ENCODE measurements around the gene FGR. TPM values are rescaled to one million over a fixed set of nuclear protein-coding genes. Genes with fewer than 3 reads are reported as not detected.
"Not testable (repeated sequence)": the region's sequence is repeated elsewhere in the genome, so short reads cannot be mapped to it uniquely, and the experiment has no call there.

FGR gene
- total and polyA plus RNA-seq, 2 donors, result 3.4 to 15.8 TPM

GRCh38 chr1:27623327-27624212, 11.4 kb downstream of the FGR start:
- Histone ChIP-seq H3K4me3 (ENCODE audit: low read depth, low read length) (no peak overlapping the region), H3K4me1 (ENCODE audit: insufficient read depth) (no peaks in the 10 kb centered on the region), H3K27ac (ENCODE audit: low read depth) (no peak overlapping the region), H3K36me3 (ENCODE audit: insufficient read depth) (no peaks in the 10 kb centered on the region)
- DNase-seq (ENCODE audit: extremely low spot score), result no peak
- 90% methylated on average over 13 of the region's 13 CpGs for WGBS

- Histone ChIP-seq H3K27ac (ENCODE audit: low read depth) (no peak overlapping the region), H3K36me3 (ENCODE audit: insufficient read depth) (no peaks in the 10 kb centered on the region), H3K4me3 (ENCODE audit: low read depth, low read length) (no peak overlapping the region), H3K4me1 (ENCODE audit: insufficient read depth) (no peaks in the 10 kb centered on the region)
- WGBS, result 87% methylated on average over 4 of the region's 4 CpGs
- no peak for DNase-seq (ENCODE audit: extremely low spot score)
Measured at GRCh38 chr1:27622828-27623227, 12.2 kb downstream of the FGR start.

DNA sequence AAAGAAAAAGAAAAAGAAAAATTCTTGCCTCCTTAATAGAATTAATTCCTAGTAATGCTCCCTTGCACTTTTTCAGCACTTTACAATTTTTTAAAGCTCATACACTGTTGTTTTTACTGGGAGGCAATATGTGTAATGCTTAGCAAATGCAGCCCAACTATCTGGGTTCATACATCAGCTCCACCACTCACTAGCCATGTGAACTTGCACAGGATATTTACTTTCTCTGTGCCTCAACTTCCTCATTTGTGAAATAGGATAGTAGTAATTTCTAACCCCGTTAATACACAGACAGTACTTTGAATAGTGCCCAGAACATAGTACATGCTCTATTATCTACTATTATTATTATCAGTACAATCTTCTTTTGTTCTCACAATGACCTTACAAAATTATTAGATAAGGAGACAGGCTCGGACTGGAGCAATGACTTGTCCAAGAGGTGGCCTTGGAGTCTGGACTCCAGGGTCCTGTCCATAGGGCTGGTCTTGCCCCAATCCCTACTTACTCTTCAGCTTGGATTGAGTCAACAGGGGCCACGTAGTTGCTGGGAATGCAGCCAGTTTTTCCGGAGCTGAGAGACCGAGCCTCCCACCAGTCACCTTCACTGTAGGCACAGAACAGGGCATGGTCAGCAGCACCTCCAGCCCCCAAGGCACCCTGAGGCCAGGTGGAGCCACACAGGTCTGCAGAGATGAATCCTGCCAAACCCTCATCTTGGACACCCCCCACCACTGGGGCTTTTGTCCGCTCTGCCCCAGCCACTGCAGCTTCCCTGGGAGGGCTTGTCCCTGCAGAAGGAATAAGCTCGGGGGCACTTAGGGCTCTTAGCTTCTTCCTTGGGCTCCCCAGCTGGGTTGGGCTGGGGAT, 13.7 kb downstream of the FGR start:
- no peak for DNase-seq (ENCODE audit: extremely low spot score)
- WGBS, result 50% methylated on average over 7 of the region's 7 CpGs

DNA sequence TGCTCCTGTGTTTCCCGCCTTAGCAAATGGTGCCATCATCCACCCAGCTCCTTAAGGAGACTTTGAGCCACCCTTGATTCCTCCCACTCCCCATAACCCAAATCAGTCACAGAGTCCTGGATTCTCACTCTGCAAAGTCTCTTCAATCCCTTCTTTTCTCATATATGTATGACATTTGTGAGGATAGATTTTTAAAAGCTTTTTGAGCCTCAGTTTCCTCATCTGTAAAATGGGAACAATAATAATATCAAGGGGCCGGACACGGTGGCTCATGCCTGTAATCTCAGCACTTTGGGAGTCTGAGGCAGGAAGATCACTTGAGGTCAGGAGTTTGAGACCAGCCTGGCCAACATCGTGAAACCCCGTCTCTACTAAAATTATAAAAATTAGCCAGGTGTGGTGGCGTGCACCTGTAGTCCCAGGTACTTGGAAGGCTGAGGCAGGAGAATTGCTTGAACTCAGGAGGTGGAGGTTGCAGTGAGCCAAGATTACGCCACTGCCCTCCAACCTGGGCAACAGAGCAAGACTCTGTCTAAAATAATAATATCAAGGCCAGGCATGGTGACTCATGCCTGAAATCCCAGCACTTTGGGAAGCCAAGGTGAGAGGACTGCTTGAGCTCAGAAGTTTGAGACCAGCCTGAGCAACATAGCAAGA, 15.1 kb downstream of the FGR start:
- DNase-seq (ENCODE audit: extremely low spot score); H3K27ac ChIP-seq (ENCODE audit: low read depth); H3K4me1 ChIP-seq (ENCODE audit: insufficient read depth); H3K4me3 ChIP-seq (ENCODE audit: low read depth, low read length); H3K36me3 ChIP-seq (ENCODE audit: insufficient read depth): not testable (repeated sequence)
- 94% methylated on average over 7 of the region's 7 CpGs for WGBS

More for the DNA sequence above, 13.7 kb downstream of the FGR start:
- Histone ChIP-seq H3K4me3 (ENCODE audit: low read depth, low read length) (no peak overlapping the region), H3K27ac (ENCODE audit: low read depth) (no peak overlapping the region), H3K4me1 (ENCODE audit: insufficient read depth) (no peaks in the 10 kb centered on the region), H3K36me3 (ENCODE audit: insufficient read depth) (no peaks in the 10 kb centered on the region)

DNA sequence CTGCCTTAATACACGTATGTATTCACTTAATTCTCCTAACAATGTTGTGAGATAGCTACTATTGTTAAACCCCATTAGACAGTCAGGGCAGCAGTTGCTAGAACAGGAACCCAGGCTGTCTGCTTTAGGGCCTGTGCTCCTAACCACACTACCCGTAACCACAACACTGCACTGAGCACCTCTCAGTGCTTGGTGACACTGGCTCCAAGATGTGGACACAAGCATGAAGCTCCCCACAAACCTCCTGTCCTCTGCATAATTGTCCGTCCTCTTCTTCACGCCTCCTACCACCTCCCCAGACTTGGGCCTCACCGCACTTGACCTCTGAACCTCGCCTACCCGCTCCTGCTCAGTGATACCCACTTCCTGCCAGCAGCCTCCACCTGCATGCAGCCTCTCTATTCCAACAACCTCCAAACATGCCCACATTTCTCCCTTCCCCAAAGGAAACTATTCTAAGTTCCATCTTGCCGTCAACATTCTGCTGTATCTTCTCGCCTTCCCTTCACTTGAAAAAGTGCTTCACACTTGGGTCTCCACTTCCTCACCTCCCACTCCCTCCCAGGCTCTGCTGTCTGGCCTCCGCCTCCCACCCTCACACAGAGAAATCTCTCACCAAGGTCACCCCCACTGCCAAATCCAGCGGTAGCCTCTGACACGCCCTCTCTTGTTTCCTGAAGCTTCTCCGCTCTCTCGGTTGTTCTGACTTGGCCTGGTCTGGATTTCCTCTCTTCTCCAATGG, 16.5 kb downstream of the FGR start:
- WGBS, result 80% methylated on average over 14 of the region's 14 CpGs
- Histone ChIP-seq H3K4me3 (ENCODE audit: low read depth, low read length) (no peak overlapping the region), H3K27ac (ENCODE audit: low read depth) (no peak overlapping the region), H3K36me3 (ENCODE audit: insufficient read depth) (no peaks in the 10 kb centered on the region), H3K4me1 (ENCODE audit: insufficient read depth) (no peaks in the 10 kb centered on the region)
- no peak for DNase-seq (ENCODE audit: extremely low spot score)

DNA sequence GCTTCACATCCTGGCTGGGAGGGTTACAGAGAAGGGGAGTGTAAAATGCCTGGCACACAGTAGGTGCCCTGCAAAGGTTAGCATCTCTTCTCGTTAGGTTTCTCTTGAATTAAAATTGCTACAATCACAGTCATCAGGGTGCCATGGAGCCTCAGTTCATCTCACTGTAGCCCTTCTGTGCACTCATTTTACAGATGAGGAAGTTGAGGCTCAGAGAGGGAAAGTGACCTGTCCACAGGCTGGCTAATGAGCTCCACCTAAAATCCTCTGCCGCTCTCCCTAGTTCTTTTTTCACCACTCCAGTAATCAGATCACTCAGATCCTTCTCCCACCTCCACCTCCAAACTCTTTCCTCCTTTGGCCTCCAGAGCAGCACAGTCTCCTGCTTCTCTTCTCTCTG, 17.6 kb downstream of the FGR start:
- no peak for DNase-seq (ENCODE audit: extremely low spot score)
- Histone ChIP-seq H3K4me3 (ENCODE audit: low read depth, low read length) (no peak overlapping the region), H3K4me1 (ENCODE audit: insufficient read depth) (no peaks in the 10 kb centered on the region), H3K36me3 (ENCODE audit: insufficient read depth) (no peaks in the 10 kb centered on the region), H3K27ac (ENCODE audit: low read depth) (no peak overlapping the region)
- WGBS, result 92% methylated on average over 2 of the region's 2 CpGs

DNA sequence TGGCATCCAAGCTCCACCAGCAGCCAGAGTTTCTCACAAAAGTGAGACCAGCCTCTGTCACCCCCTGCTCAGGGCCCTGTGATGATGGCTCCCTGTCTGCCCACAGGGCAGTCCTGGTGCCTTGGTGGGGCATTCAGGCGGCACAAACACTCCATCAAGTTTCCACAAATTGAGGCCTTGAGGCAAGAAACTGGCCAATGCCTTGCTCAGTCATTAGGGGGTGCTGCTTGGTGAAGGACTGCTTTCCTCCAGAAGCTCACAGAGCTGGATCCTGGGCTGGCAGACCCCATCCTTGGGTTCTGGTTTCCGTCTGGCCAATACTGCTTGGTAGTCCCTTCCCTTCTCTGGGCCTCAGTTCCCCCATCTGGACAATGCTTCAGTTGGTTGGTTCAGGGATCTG, 18.5 kb downstream of the FGR start:
- DNase-seq (ENCODE audit: extremely low spot score), result no peak
- WGBS, result 94% methylated on average over 2 of the region's 2 CpGs
- Histone ChIP-seq H3K27ac (ENCODE audit: low read depth) (no peak overlapping the region), H3K4me1 (ENCODE audit: insufficient read depth) (no peaks in the 10 kb centered on the region), H3K36me3 (ENCODE audit: insufficient read depth) (no peaks in the 10 kb centered on the region), H3K4me3 (ENCODE audit: low read depth, low read length) (no peak overlapping the region)

- no peak overlapping the region for H3K4me3 ChIP-seq (ENCODE audit: low read depth, low read length)
- no peaks in the 10 kb centered on the region for H3K36me3 ChIP-seq (ENCODE audit: insufficient read depth)
- no peak for DNase-seq (ENCODE audit: extremely low spot score)
- no peaks in the 10 kb centered on the region for H3K4me1 ChIP-seq (ENCODE audit: insufficient read depth)
- H3K27ac ChIP-seq (ENCODE audit: low read depth), result no peak overlapping the region
- WGBS, result 72% methylated on average over 41 of the region's 41 CpGs
Measured at GRCh38 chr1:27615346-27616192, 19.4 kb downstream of the FGR start.

DNA sequence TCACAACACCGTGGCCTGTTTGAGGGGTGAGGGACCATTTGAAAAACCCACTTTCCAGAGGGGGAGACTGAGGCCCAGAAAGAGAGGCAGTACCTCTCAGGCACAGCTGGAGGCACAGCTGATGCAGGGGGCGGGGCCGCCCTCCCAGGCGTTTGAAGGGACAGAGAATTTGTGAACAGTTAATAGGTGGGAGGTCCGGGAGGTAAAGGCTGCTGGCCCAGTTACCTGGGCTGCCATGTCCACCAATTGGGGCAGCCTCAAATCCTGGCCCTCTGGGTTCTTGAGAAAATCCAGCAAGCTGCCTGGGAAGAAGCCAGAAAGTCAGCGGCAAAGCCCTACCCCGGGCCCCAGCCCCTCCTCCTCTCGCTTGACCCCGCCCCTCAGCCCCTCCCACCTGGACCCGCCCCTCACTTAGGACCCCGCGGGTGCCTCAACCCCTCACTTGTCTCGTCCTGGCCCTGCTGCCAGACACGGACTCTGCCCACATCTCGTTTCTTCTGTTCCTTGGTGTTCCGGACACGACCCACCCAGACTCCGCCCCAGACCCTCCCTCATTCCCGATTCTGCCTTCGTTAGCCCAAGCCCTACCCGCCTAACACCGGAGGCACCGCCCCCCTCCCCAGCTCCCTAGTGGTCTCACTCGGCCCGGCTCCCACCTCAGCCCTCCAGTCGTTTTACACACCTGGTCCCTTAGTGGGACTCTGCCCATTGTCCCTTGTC, 20.2 kb downstream of the FGR start:
- WGBS, result 24% methylated on average over 26 of the region's 26 CpGs
- no peaks in the 10 kb centered on the region for H3K4me1 ChIP-seq (ENCODE audit: insufficient read depth)
- H3K36me3 ChIP-seq (ENCODE audit: insufficient read depth), result no peaks in the 10 kb centered on the region
- DNase-seq (ENCODE audit: extremely low spot score), result no peak
- H3K27ac ChIP-seq (ENCODE audit: low read depth), result no peak overlapping the region
- H3K4me3 ChIP-seq (ENCODE audit: low read depth, low read length), result no peak overlapping the region

DNA sequence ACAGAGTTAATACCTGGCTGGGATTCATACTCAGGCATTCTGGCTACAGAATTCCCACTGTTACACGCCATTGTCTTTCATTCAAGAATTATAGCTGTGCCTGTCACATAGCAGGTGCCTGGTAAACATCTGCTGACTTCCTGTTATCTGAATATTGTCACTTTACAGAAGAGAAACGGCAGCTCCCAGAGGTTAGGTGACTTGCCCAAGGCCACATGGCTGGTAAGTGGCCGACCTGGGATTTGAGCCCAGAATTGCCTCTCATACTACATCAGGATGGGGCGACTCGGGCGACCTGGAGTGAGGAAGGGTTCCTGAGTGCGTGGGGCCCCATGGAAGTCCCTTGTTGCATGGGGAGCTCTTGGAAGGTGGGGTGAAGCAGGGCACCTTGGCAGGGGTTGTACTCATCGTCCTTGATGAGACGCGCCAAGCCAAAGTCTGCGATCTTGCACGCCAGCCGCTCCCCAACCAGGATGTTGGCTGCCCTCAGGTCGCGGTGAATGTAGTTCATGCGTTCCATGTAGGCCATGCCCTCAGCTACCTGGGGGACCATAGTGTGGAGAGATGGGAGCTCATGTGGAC, 20.9 kb downstream of the FGR start:
- H3K4me1 ChIP-seq (ENCODE audit: insufficient read depth), result no peaks in the 10 kb centered on the region
- no peak overlapping the region for H3K27ac ChIP-seq (ENCODE audit: low read depth)
- no peak for DNase-seq (ENCODE audit: extremely low spot score)
- H3K36me3 ChIP-seq (ENCODE audit: insufficient read depth), result no peaks in the 10 kb centered on the region
- 84% methylated on average over 16 of the region's 16 CpGs for WGBS
- no peak overlapping the region for H3K4me3 ChIP-seq (ENCODE audit: low read depth, low read length)

DNA sequence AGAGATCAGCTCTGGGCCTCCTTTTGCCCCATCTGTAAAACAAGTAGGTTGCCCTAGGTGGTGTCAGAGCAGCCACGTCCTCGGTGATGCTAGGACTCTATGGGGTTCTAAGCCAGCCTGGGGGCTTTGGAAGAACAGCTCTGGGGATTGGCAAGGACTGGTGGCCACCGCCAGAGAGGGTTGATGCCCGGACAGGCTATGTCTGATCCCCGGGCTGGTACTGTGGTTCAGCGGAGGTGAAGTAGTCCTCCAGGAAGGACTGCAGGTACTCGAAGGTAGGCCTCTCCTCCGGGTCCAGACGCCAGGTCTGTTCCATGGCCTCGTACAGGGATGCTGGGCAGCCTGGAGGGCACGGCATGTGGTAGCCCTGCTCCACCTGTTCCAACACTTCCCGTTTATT, 22.3 kb downstream of the FGR start:
- Histone ChIP-seq H3K27ac (ENCODE audit: low read depth) (no peak overlapping the region), H3K4me1 (ENCODE audit: insufficient read depth) (no peaks in the 10 kb centered on the region), H3K36me3 (ENCODE audit: insufficient read depth) (no peaks in the 10 kb centered on the region), H3K4me3 (ENCODE audit: low read depth, low read length) (no peak overlapping the region)
- WGBS, result 89% methylated on average over 12 of the region's 12 CpGs
- no peak for DNase-seq (ENCODE audit: extremely low spot score)

DNA sequence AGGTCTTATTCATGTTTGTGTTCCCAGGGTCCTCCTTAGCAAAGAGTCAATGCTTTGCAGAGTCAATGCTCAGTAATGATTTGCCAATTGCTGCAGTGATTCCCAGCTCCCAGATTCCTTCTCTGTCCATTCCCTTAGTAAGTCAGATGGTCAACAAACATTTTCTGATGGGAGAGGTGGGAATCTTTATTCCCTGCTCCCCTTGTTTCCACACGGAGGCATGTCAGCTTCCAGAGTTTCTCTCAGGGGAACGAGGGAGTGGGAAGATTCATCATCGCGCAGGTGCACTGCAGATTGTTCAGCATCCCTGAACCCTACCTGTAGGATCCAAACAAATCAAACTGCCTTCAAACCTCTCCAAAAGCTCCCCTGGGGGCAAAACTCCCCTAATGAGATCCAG, 23.5 kb downstream of the FGR start:
- no peak for DNase-seq (ENCODE audit: extremely low spot score)
- WGBS, result 76% methylated on average over 4 of the region's 4 CpGs
- Histone ChIP-seq H3K4me3 (ENCODE audit: low read depth, low read length) (no peak overlapping the region), H3K4me1 (ENCODE audit: insufficient read depth) (no peaks in the 10 kb centered on the region), H3K36me3 (ENCODE audit: insufficient read depth) (no peaks in the 10 kb centered on the region), H3K27ac (ENCODE audit: low read depth) (no peak overlapping the region)
